Heart left ventricle (tissue), 16 donors: ENCODE results near the gene CD68. TPM values are rescaled to one million over a fixed set of nuclear protein-coding genes. Genes with fewer than 3 reads are reported as not detected.

Experiments
- ATAC-seq, 4 donors: fragments of 200-7000 bp; cut with Tn5 transposase; one replicate each; pipeline ENCODE4 v1.9.1; 2020 to 2022; ENCODE audit warnings: moderate library complexity in 4 of 4, mild to moderate bottlenecking in 3 of 4, moderate number of reproducible peaks in 1 of 4
- DNase-seq, 5 donors: peaks; one replicate each; pipeline ENCODE4 v3.0.0-alpha.2; 2020
- H3K27ac ChIP-seq, 12 donors: fragments of 200-600 bp; sonication (generic) in 4 of 12; one replicate each; pipeline versions ENCODE4 v1.5.0 to v1.8.0; 2016 to 2022; ENCODE audit warnings: mild to moderate bottlenecking in 2 of 12
- H3K27me3 ChIP-seq, 9 donors: fragments of 200-600 bp; sonication (generic) in 2 of 9; one replicate each; pipeline versions ENCODE4 v1.5.1 to v1.8.0; 2016 to 2022; ENCODE audit warnings: mild to moderate bottlenecking in 3 of 9
- H3K36me3 ChIP-seq, 9 donors: fragments of 200-600 bp; sonication (generic) in 2 of 9; one replicate each; pipeline versions ENCODE4 v1.5.0 to v1.8.0; 2018 to 2022; ENCODE audit warnings: mild to moderate bottlenecking in 2 of 9
- H3K4me1 ChIP-seq, 12 donors: fragments of 200-600 bp; sonication (generic) in 4 of 12; one replicate each; pipeline versions ENCODE4 v1.5.0 to v1.8.0; 2016 to 2022; ENCODE audit warnings: mild to moderate bottlenecking in 3 of 12
- H3K4me3 ChIP-seq, 12 donors: fragments of 200-600 bp; sonication (generic) in 4 of 12; one replicate each; pipeline versions ENCODE4 v1.5.0 to v1.8.0; 2017 to 2022; ENCODE audit warnings: mild to moderate bottlenecking in 9 of 12, moderate library complexity in 4 of 12
- H3K9me3 ChIP-seq, 12 donors: fragments of 200-600 bp; sonication (generic) in 4 of 12; one replicate each; pipeline versions ENCODE4 v1.5.0 to v1.8.0; 2016 to 2022; ENCODE audit warnings: mild to moderate bottlenecking in 1 of 12
- CTCF ChIP-seq, 12 donors: fragments of 200-600 bp; sonication (generic) in 4 of 12; IDR thresholded peaks; one replicate each; pipeline versions ENCODE4 v1.5.0 to v1.8.0; 2018 to 2022; ENCODE audit warnings: antibody characterized with exemption in 12 of 12, mild to moderate bottlenecking in 5 of 12
- POLR2A ChIP-seq, 2 donors: fragments of 450-650 bp; IDR thresholded peaks; one replicate each; pipeline ENCODE4 v1.6.1; 2017; ENCODE audit warnings: antibody characterized with exemption in 2 of 2, mild to moderate bottlenecking in 2 of 2, moderate library complexity in 2 of 2
- WGBS, 4 donors: extraction: QIAGEN DNeasy Blood & Tissue Kit in 2 of 4; methylation state at CpG; one replicate each; pipeline versions ENCODE4 v1.1.5 to v1.1.7; 2013 to 2018; 5-methylcytosine and 5-hydroxymethylcytosine counted together
- intact Hi-C, 10 donors: fragments of 100-400 bp; cut with DNase I; formaldehyde crosslinking; loops; one replicate each; pipeline versions ENCODE4 v1.11.1 to v1.14.2; 2022
- polyA plus RNA-seq, 2 donors: library from polyadenylated mRNA; stranded (reverse); fragments of 200-250 nt; gene quantifications; one replicate each; pipeline ENCODE4 v1.2.3, GENCODE V29; 2013
- total RNA-seq, 9 donors: library from RNA; depleted of rRNA in 2 of 9; stranded (reverse); fragments of >200 nt in 2 of 9; fragmentation: NEBNext Ultra II Directional in 3 of 9; extraction: Animal tissue kit (Norgen Biotek cat#: 25700) in 3 of 9; gene quantifications; one replicate each; pipeline versions ENCODE4 v1.1.0 to v1.2.4, GENCODE V29; 2016 to 2023
- donor health status: ischemic (EF 13 %, LVEDD 7.1; RV severe dilation, severe dysfunction).
- donor health status: healthy with polysubstance abuse.
- donor health status: DM: no; HTN: yes; CAD: no.
- donor health status: DM: no; HTN: no; CAD: no.
- donor health status: ischemic (EF 25% LVEDD 6.9; RV normal size, moderate dysfunction).
- donor health status: ischemic (EF 25% LVEDD 5.7; RV mildly dilated, moderate dysfunction).
- donor health status: healthy.
- donor health status: DM: yes; HTN: yes; CAD: no.
- donor health status: ischemic (EF 35%, LVEDD 5.7; RV mildly dilated, moderate dysfunction).
- donor health status: nonischemic (EF 11% LVEDD 7.7; RV severe dilation, severe dysfunction).
- donor health status: DM: yes; HTN: yes; CAD: no.
- donor health status: PGD.
- donor health status: ischemic (EF 29% LVEDD 5.4; RV normal size, mild dysfunction).
- donor health status: nonischemic (EF 23%, LVEDD 6.1; RV moderate dilation, normal function).

Gene CD68
- total and polyA plus RNA-seq, 11 donors = 9.9 to 324 (median 22.5) TPM

- no peak for DNase-seq
- Histone ChIP-seq H3K9me3 (no peaks in the 10 kb centered on the region), H3K4me3 (peak overlapping the region; percentile 77 to 100 (median 100)), H3K27me3 (no peaks in the 10 kb centered on the region), H3K36me3 (peaks cover 8 to 77% (median 75%) of the 10 kb centered on the region in 9 donors), H3K4me1 (peaks cover 9 to 67% (median 37%) of the 10 kb centered on the region in 12 donors), H3K27ac (peak overlapping the region in 11 of 12 donors; percentile 80 to 100 (median 98))
- no peak for ATAC-seq
- TF ChIP-seq POLR2A (IDR thresholded peaks at IDR 0.05) (no peak), CTCF (IDR thresholded peaks at IDR 0.05) (no peak)
- intact Hi-C loops = loop anchor here in 5 of 10 donors (5.0 to 10.0 kb wide), 6 partner anchors 113 to 340 kb away; partner anchors contain the start of genes TP53 (in 2 of the 5), WRAP53 (in 2 of the 5), CTDNEP1 (in 1 of the 5) and DVL2 (in 1 of the 5)
- WGBS, 4 donors = 18 to 33% (median 23%) methylated on average over 10 to 15 of the region's 15 CpGs
Measured at GRCh38 chr17:7574176-7574953, 5.1 kb upstream of the CD68 start.

- Histone ChIP-seq H3K9me3 (no peaks in the 10 kb centered on the region), H3K27me3 (no peaks in the 10 kb centered on the region), H3K4me1 (peaks cover 9 to 76% (median 42%) of the 10 kb centered on the region in 12 donors), H3K27ac (peak overlapping the region in 3 of 12 donors; percentile 29 to 98 (median 34)), H3K4me3 (peak overlapping the region in 2 of 12 donors; percentile 7 to 92), H3K36me3 (peaks cover 8 to 72% (median 64%) of the 10 kb centered on the region in 9 donors)
- TF ChIP-seq POLR2A (IDR thresholded peaks at IDR 0.05) = no peak
- no peak for TF ChIP-seq CTCF (IDR thresholded peaks at IDR 0.05)
- intact Hi-C loops = loop anchor here in 4 of 10 donors (10.0 kb wide), 4 partner anchors 221 to 341 kb away; partner anchors contain the start of genes CTDNEP1 (in 1 of the 4), DVL2 (in 1 of the 4), ELP5 (in 1 of the 4) and GABARAP (in 1 of the 4)
- no peak for ATAC-seq
- WGBS, 4 donors = 50 to 100% (median 76%) methylated on average over 1 of the region's 1 CpG
- DNase-seq = no peak
Measured at GRCh38 chr17:7575481-7575883, 4.0 kb upstream of the CD68 start.

GRCh38 chr17:7575959-7576358, 3.5 kb upstream of the CD68 start:
- H3K4me3 ChIP-seq = peak overlapping the region in 1 of 12 donors; percentile 92
- ATAC-seq = no peak
- 50 to 79% (median 72%) methylated on average over 7 of the region's 7 CpGs for WGBS, 4 donors
- no peak for DNase-seq
- intact Hi-C loops = loop anchor here in 4 of 10 donors (10.0 kb wide), 4 partner anchors 221 to 341 kb away; partner anchors contain the start of genes CTDNEP1 (in 1 of the 4), DVL2 (in 1 of the 4), ELP5 (in 1 of the 4) and GABARAP (in 1 of the 4)
- no peak for TF ChIP-seq CTCF (IDR thresholded peaks at IDR 0.05)
- no peak for TF ChIP-seq POLR2A (IDR thresholded peaks at IDR 0.05)
- no peaks in the 10 kb centered on the region for H3K27me3 ChIP-seq
- no peaks in the 10 kb centered on the region for H3K9me3 ChIP-seq
- H3K36me3 ChIP-seq = peaks cover 8 to 72% (median 59%) of the 10 kb centered on the region in 9 donors
- peaks cover 9 to 78% (median 43%) of the 10 kb centered on the region in 12 donors for H3K4me1 ChIP-seq
- H3K27ac ChIP-seq = peak overlapping the region in 1 of 12 donors; percentile 98

GRCh38 chr17:7576432-7576937, 3.0 kb upstream of the CD68 start:
- H3K9me3 ChIP-seq = no peaks in the 10 kb centered on the region
- no peak overlapping the region for H3K27ac ChIP-seq
- DNase-seq (no peak), ATAC-seq (no peak)
- H3K4me1 ChIP-seq = peaks cover 9 to 79% (median 41%) of the 10 kb centered on the region in 12 donors
- TF ChIP-seq POLR2A (IDR thresholded peaks at IDR 0.05) (no peak), CTCF (IDR thresholded peaks at IDR 0.05) (no peak)
- H3K27me3 ChIP-seq = no peaks in the 10 kb centered on the region
- 76 to 86% (median 79%) methylated on average over 14 of the region's 14 CpGs for WGBS, 4 donors
- H3K36me3 ChIP-seq = peaks cover 8 to 70% (median 54%) of the 10 kb centered on the region in 9 donors
- intact Hi-C loops = loop anchor here in 4 of 10 donors (10.0 kb wide), 4 partner anchors 222 to 342 kb away; partner anchors contain the start of genes CTDNEP1 (in 1 of the 4), DVL2 (in 1 of the 4), ELP5 (in 1 of the 4) and GABARAP (in 1 of the 4)
- H3K4me3 ChIP-seq = no peak overlapping the region
